Neural cell (in vitro differentiated cells): ENCODE data around the gene CXorf38. TPM values are rescaled to one million over a fixed set of nuclear protein-coding genes. Genes with fewer than 3 reads are reported as not detected.

Experiments
- H2AFZ ChIP-seq: fragments of 200-600, 300-800 bp; sonication (generic), shearing (Covaris generic); 2 replicates; pipeline ENCODE4 v1.6.0; 2014; ENCODE audit warnings: low read depth, mild to moderate bottlenecking, antibody characterized with exemption, low read length, moderate library complexity
- H3F3A ChIP-seq: fragments of 200-600 bp; shearing (Covaris generic); 2 replicates; pipeline ENCODE4 v1.6.1; 2016; ENCODE audit warnings: mild to moderate bottlenecking, moderate library complexity, mixed read lengths, antibody characterized with exemption, low read length; ENCODE audit not compliant: insufficient read depth, poor library complexity, severe bottlenecking
- H3K27ac ChIP-seq: fragments of 200-600, 300-800 bp; sonication (generic), shearing (Covaris generic); 2 replicates; pipeline ENCODE4 v1.5.1; 2014; ENCODE audit warnings: mild to moderate bottlenecking, low read length, moderate library complexity
- H3K27me3 ChIP-seq: fragments of 300-800, 200-600 bp; sonication (generic), shearing (Covaris generic); 2 replicates; pipeline ENCODE4 v1.6.0; 2014; ENCODE audit warnings: mild to moderate bottlenecking, low read depth, low read length, moderate library complexity; ENCODE audit not compliant: insufficient read depth
- H3K36me3 ChIP-seq: fragments of 300-800, 200-600 bp; sonication (generic), shearing (Covaris generic); 2 replicates; pipeline ENCODE4 v1.5.1; 2014; ENCODE audit warnings: mild to moderate bottlenecking, antibody characterized with exemption, low read length, moderate library complexity; ENCODE audit not compliant: insufficient read depth
- H3K4me2 ChIP-seq: fragments of 300-800, 200-600 bp; sonication (generic), shearing (Covaris generic); 2 replicates; pipeline ENCODE4 v1.6.0; 2014; ENCODE audit warnings: mild to moderate bottlenecking, low read length
- H3K4me3 ChIP-seq: fragments of 300-800, 200-600 bp; sonication (generic), shearing (Covaris generic); 2 replicates; pipeline ENCODE4 v1.5.1; 2014; ENCODE audit warnings: mild to moderate bottlenecking, low read length, moderate library complexity
- H3K79me2 ChIP-seq: fragments of 200-600 bp; shearing (Covaris generic); replicated peaks from 2 replicates; pipeline ENCODE4 v1.6.0; 2014; ENCODE audit warnings: mild to moderate bottlenecking, low read length, moderate library complexity; ENCODE audit not compliant: insufficient read depth
- H3K9ac ChIP-seq: fragments of 300-800, 200-600 bp; sonication (generic), shearing (Covaris generic); 2 replicates; pipeline ENCODE4 v1.6.1; 2016; ENCODE audit warnings: mild to moderate bottlenecking, low read length, mixed read lengths
- H3K9me2 ChIP-seq: fragments of 200-600 bp; shearing (Covaris generic); 2 replicates; pipeline ENCODE4 v1.6.1; 2016; ENCODE audit warnings: mild to moderate bottlenecking, low read length, mixed read lengths; ENCODE audit not compliant: insufficient read depth
- H3K9me3 ChIP-seq: fragments of 200-600, 300-800 bp; sonication (generic), shearing (Covaris generic); 2 replicates; pipeline ENCODE4 v1.6.1; 2016; ENCODE audit warnings: mild to moderate bottlenecking, mixed run types, low read length, moderate library complexity, mixed read lengths
- H4K20me1 ChIP-seq: fragments of 200-600 bp; shearing (Covaris generic); 2 replicates; pipeline ENCODE4 v1.6.1; 2016; ENCODE audit warnings: mild to moderate bottlenecking, mixed run types; ENCODE audit not compliant: insufficient read depth
- EP300 ChIP-seq: fragments of 450-650 bp; conservative IDR thresholded peaks from 2 replicates; pipeline ENCODE4 v1.6.1; 2014; ENCODE audit warnings: antibody characterized with exemption, mild to moderate bottlenecking, moderate library complexity; ENCODE audit not compliant: poor library complexity, severe bottlenecking
- MXI1 ChIP-seq: fragments of 450-650 bp; conservative IDR thresholded peaks from 2 replicates; pipeline ENCODE4 v1.6.1; 2014; ENCODE audit warnings: antibody characterized with exemption, mild to moderate bottlenecking; ENCODE audit not compliant: poor library complexity, severe bottlenecking
- POLR2AphosphoS5 ChIP-seq: IDR thresholded peaks from 2 replicates; pipeline ENCODE4 v1.6.1; 2012
- SMC3 ChIP-seq: fragments of 450-650 bp; conservative IDR thresholded peaks from 2 replicates; pipeline ENCODE4 v1.6.1; 2014; ENCODE audit warnings: antibody characterized with exemption, mild to moderate bottlenecking, moderate library complexity; ENCODE audit not compliant: poor library complexity
- TAF1 ChIP-seq: IDR thresholded peaks from 2 replicates; pipeline ENCODE4 v1.6.1; 2012; ENCODE audit warnings: low read depth
- polyA plus RNA-seq: library from polyadenylated mRNA; depleted of rRNA; stranded (reverse); fragments of >200 nt; gene quantifications from 2 replicates; pipeline ENCODE4 v1.2.3, GENCODE V29; 2014
- TF ChIP-seq, protein P1 (sequence below): IDR thresholded peaks from 2 replicates; pipeline ENCODE4 v1.6.1; 2012; ENCODE audit warnings: borderline replicate concordance
- TF ChIP-seq, protein P2 (sequence below): fragments of 450-650 bp; IDR thresholded peaks from 2 replicates; pipeline ENCODE4 v1.5.1; 2014; ENCODE audit warnings: antibody characterized with exemption, mild to moderate bottlenecking, moderate library complexity; ENCODE audit not compliant: poor library complexity, severe bottlenecking

CXorf38 gene
- polyA plus RNA-seq, 1 donor from 2014 or later = 10.3 TPM

DNA sequence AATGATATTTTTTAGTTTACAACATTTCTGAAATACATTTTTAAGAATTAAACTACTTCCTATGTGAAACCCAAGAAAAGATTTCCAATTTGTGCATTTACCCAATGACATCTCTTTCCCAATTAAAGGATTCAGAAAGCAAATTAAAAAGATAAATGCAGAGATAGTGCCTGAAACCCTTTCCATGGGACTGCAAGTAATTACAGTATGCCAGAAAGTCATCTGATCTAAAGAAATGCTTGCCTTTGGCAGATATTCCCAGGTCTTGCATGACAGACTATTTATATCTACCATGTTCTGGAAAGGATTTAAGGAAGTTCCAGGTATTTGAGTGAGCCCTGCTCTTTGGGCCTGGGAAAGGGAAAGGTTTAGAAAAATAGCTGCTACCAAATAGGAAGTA is 41.6 kb upstream of the CXorf38 start:
- Histone ChIP-seq H3K4me3 (no peak overlapping the region), H3K36me3 (no peaks in the 10 kb centered on the region), H3K9me2 (no peaks in the 10 kb centered on the region), H2AFZ (no peak overlapping the region), H4K20me1 (no peaks in the 10 kb centered on the region), H3K27ac (no peak overlapping the region), H3K9ac (no peak overlapping the region), H3K4me2 (no peak overlapping the region), H3F3A (no peaks in the 10 kb centered on the region), H3K9me3 (no peaks in the 10 kb centered on the region), H3K79me2 (no peaks in the 10 kb centered on the region), H3K27me3 (no peaks in the 10 kb centered on the region)
- TF ChIP-seq MXI1 (no peak), TAF1 (no peak)
- TF ChIP-seq, protein P1, sequence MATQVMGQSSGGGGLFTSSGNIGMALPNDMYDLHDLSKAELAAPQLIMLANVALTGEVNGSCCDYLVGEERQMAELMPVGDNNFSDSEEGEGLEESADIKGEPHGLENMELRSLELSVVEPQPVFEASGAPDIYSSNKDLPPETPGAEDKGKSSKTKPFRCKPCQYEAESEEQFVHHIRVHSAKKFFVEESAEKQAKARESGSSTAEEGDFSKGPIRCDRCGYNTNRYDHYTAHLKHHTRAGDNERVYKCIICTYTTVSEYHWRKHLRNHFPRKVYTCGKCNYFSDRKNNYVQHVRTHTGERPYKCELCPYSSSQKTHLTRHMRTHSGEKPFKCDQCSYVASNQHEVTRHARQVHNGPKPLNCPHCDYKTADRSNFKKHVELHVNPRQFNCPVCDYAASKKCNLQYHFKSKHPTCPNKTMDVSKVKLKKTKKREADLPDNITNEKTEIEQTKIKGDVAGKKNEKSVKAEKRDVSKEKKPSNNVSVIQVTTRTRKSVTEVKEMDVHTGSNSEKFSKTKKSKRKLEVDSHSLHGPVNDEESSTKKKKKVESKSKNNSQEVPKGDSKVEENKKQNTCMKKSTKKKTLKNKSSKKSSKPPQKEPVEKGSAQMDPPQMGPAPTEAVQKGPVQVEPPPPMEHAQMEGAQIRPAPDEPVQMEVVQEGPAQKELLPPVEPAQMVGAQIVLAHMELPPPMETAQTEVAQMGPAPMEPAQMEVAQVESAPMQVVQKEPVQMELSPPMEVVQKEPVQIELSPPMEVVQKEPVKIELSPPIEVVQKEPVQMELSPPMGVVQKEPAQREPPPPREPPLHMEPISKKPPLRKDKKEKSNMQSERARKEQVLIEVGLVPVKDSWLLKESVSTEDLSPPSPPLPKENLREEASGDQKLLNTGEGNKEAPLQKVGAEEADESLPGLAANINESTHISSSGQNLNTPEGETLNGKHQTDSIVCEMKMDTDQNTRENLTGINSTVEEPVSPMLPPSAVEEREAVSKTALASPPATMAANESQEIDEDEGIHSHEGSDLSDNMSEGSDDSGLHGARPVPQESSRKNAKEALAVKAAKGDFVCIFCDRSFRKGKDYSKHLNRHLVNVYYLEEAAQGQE = no peak

DNA sequence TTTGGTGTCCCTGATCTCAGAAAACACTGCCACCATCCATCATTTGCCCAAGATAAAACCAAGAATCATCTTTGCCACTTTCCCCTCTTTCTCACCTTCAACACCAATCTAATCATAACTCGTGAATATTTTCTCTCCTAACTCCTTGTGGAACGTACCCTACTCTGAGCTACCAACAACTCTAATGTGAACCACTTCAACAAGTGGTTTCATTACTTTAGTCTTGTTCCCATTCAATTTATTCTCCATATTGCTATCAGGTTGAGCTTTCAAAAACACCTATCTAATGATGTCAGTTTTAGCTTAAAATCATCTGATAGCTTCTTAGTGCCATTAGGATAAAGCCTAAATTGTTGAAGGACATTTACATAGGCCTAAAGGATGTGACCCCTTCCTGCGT is 39.8 kb upstream of the CXorf38 start:
- Histone ChIP-seq H3K9ac (no peak overlapping the region), H3K9me3 (no peaks in the 10 kb centered on the region), H3K4me2 (no peak overlapping the region), H2AFZ (no peak overlapping the region), H3K79me2 (no peaks in the 10 kb centered on the region), H3K27ac (no peak overlapping the region), H3K4me3 (no peak overlapping the region), H3K36me3 (no peaks in the 10 kb centered on the region), H3K9me2 (no peaks in the 10 kb centered on the region), H3F3A (no peaks in the 10 kb centered on the region), H3K27me3 (no peaks in the 10 kb centered on the region), H4K20me1 (no peaks in the 10 kb centered on the region)
- TF ChIP-seq, protein P2, sequence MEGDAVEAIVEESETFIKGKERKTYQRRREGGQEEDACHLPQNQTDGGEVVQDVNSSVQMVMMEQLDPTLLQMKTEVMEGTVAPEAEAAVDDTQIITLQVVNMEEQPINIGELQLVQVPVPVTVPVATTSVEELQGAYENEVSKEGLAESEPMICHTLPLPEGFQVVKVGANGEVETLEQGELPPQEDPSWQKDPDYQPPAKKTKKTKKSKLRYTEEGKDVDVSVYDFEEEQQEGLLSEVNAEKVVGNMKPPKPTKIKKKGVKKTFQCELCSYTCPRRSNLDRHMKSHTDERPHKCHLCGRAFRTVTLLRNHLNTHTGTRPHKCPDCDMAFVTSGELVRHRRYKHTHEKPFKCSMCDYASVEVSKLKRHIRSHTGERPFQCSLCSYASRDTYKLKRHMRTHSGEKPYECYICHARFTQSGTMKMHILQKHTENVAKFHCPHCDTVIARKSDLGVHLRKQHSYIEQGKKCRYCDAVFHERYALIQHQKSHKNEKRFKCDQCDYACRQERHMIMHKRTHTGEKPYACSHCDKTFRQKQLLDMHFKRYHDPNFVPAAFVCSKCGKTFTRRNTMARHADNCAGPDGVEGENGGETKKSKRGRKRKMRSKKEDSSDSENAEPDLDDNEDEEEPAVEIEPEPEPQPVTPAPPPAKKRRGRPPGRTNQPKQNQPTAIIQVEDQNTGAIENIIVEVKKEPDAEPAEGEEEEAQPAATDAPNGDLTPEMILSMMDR = no peak
- TF ChIP-seq SMC3 (no peak), EP300 (no peak), MXI1 (no peak), POLR2AphosphoS5 (no peak), TAF1 (no peak)
- TF ChIP-seq, protein P1 = no peak
